Measurements from ENCODE around the gene SSBP2.

DNA sequence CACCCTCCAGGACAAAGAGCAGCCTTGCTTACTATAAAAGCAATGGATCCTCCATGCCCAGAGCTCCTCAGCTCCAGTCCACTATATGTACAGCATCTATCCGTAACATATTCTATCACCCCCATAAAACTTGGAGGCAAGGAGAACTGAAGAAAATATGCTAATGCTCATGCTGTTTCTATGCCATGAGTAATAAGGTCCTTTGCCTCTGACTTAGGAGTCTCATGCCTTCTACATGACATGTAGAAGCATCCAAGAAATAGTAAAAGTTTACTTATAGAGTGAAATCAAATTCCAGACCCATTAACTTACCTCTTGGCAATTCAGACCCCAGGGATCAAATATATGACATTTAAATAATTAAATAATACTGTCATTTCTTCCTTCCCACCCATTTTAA is 33.7 kb downstream of the SSBP2 start:
- TF ChIP-seq CTCF (IDR thresholded peaks at IDR 0.05) (no peak), POLR2A (IDR thresholded peaks at IDR 0.05) (no peak)
